Liver (tissue), 9 donors: ENCODE measurements around the gene ZNF133. TPM values are rescaled to one million over a fixed set of nuclear protein-coding genes. Genes with fewer than 3 reads are reported as not detected.

Source experiments
- DNase-seq: peaks from one replicate; pipeline ENCODE4 v3.0.0-alpha.2; 2017; ENCODE audit warnings: low spot score
- H3K27ac ChIP-seq, 2 donors: one replicate each; pipeline ENCODE4 v1.7.0; 2013; ENCODE audit warnings: inconsistent platforms in 2 of 2, low read length in 2 of 2, control low read depth in 1 of 2, low read depth in 1 of 2, mild to moderate bottlenecking in 1 of 2
- H3K27me3 ChIP-seq, 4 donors: one replicate each; pipeline versions ENCODE4 v1.6.1 to v1.7.0; 2013; ENCODE audit warnings: low read length in 3 of 4, inconsistent platforms in 1 of 4, mild to moderate bottlenecking in 1 of 4, moderate library complexity in 1 of 4; ENCODE audit not compliant: control insufficient read depth in 4 of 4, insufficient read depth in 4 of 4
- H3K36me3 ChIP-seq, 4 donors: one replicate each; pipeline versions ENCODE4 v1.6.1 to v1.7.0; 2013; ENCODE audit warnings: low read length in 3 of 4, mild to moderate bottlenecking in 3 of 4, low read depth in 1 of 4, moderate library complexity in 1 of 4; ENCODE audit not compliant: control insufficient read depth in 4 of 4, insufficient read depth in 3 of 4
- H3K4me1 ChIP-seq, 4 donors: one replicate each; pipeline versions ENCODE4 v1.6.1 to v1.7.0; 2013; ENCODE audit warnings: low read length in 3 of 4, mild to moderate bottlenecking in 3 of 4, moderate library complexity in 1 of 4; ENCODE audit not compliant: control insufficient read depth in 4 of 4, insufficient read depth in 4 of 4
- H3K4me3 ChIP-seq, 3 donors: one replicate each; pipeline versions ENCODE4 v1.6.1 to v1.7.0; 2013; ENCODE audit warnings: low read length in 3 of 3, control low read depth in 1 of 3, low read depth in 1 of 3, mild to moderate bottlenecking in 1 of 3
- H3K9ac ChIP-seq, 2 donors: one replicate each; pipeline ENCODE4 v1.7.0; 2013; ENCODE audit warnings: low read length in 2 of 2, mild to moderate bottlenecking in 2 of 2, moderate library complexity in 2 of 2, control low read depth in 1 of 2, low read depth in 1 of 2
- H3K9me3 ChIP-seq, 4 donors: one replicate each; pipeline versions ENCODE4 v1.6.1 to v1.7.0; 2013; ENCODE audit warnings: low read length in 3 of 4; ENCODE audit not compliant: control insufficient read depth in 4 of 4
- EGR1 ChIP-seq, 2 donors: IDR thresholded peaks; 2 replicates each; pipeline ENCODE4 v1.6.1; 2016 to 2018; ENCODE audit warnings: antibody characterized with exemption in 2 of 2, low read depth in 2 of 2
- FOXA1 ChIP-seq: IDR thresholded peaks from 2 replicates; pipeline ENCODE4 v1.6.1; 2016; ENCODE audit warnings: antibody characterized with exemption
- FOXA2 ChIP-seq: IDR thresholded peaks from 2 replicates; pipeline ENCODE4 v1.6.1; 2016; ENCODE audit warnings: antibody characterized with exemption
- GABPA ChIP-seq, 2 donors: IDR thresholded peaks in 1 of 2; conservative IDR thresholded peaks in 1 of 2; 2 replicates each; pipeline ENCODE4 v1.6.1; 2016; ENCODE audit warnings: antibody characterized with exemption in 2 of 2, mild to moderate bottlenecking in 1 of 2, moderate library complexity in 1 of 2
- HNF4A ChIP-seq, 2 donors: conservative IDR thresholded peaks; 2 replicates each; pipeline ENCODE4 v1.6.1; 2016; ENCODE audit warnings: antibody characterized with exemption in 2 of 2, mild to moderate bottlenecking in 2 of 2
- HNF4G ChIP-seq: IDR thresholded peaks from 2 replicates; pipeline ENCODE4 v1.6.1; 2016; ENCODE audit warnings: antibody characterized with exemption
- JUND ChIP-seq, 2 donors: IDR thresholded peaks; 2 replicates each; pipeline ENCODE4 v1.6.1; 2016; ENCODE audit warnings: antibody characterized with exemption in 2 of 2
- NR2F2 ChIP-seq: IDR thresholded peaks from 2 replicates; pipeline ENCODE4 v1.6.1; 2016; ENCODE audit warnings: antibody characterized with exemption
- RAD21 ChIP-seq, 2 donors: IDR thresholded peaks; 2 replicates each; pipeline ENCODE4 v1.6.1; 2016; ENCODE audit warnings: antibody characterized with exemption in 2 of 2, mild to moderate bottlenecking in 2 of 2
- RXRA ChIP-seq, 2 donors: IDR thresholded peaks; 2 replicates each; pipeline ENCODE4 v1.6.1; 2017 to 2018; ENCODE audit warnings: antibody characterized with exemption in 2 of 2, mild to moderate bottlenecking in 1 of 2
- SP1 ChIP-seq: IDR thresholded peaks from 2 replicates; pipeline ENCODE4 v1.6.1; 2018; ENCODE audit warnings: antibody characterized with exemption, mild to moderate bottlenecking
- TAF1 ChIP-seq: conservative IDR thresholded peaks from 2 replicates; pipeline ENCODE4 v1.6.1; 2016; ENCODE audit warnings: antibody characterized with exemption, mild to moderate bottlenecking
- YY1 ChIP-seq: IDR thresholded peaks from 2 replicates; pipeline ENCODE4 v1.6.1; 2016; ENCODE audit warnings: antibody characterized with exemption, mild to moderate bottlenecking
- WGBS: extraction: QIAGEN DNeasy Blood & Tissue Kit; methylation state at CpG from one replicate; pipeline ENCODE4 v1.1.7; 2013; 5-methylcytosine and 5-hydroxymethylcytosine counted together
- polyA plus RNA-seq, 2 donors: library from polyadenylated mRNA; stranded (reverse) in 1 of 2; unstranded in 1 of 2; fragments of 200-250 nt in 1 of 2; fragments of >200 nt in 1 of 2; fragmentation: Nextera tagmentation in 1 of 2; extraction: Ambion mirVana in 1 of 2; gene quantifications; one replicate each; pipeline versions ENCODE4 v1.2.1 to v1.2.3, GENCODE V29; 2013 to 2015
- total RNA-seq, 2 donors: library from RNA; depleted of rRNA; stranded (reverse); fragments of >200 nt; gene quantifications; one replicate each; pipeline ENCODE4 v1.2.3, GENCODE V29; 2014
- TF ChIP-seq, protein P1 (sequence below): IDR thresholded peaks from 2 replicates; pipeline ENCODE4 v1.6.1; 2016; ENCODE audit warnings: antibody characterized with exemption, mild to moderate bottlenecking
- TF ChIP-seq, protein P2 (sequence below): IDR thresholded peaks from 2 replicates; pipeline ENCODE4 v1.6.1; 2016; ENCODE audit warnings: antibody characterized with exemption
- TF ChIP-seq, protein P3 (sequence below): IDR thresholded peaks from 2 replicates; pipeline ENCODE4 v1.6.1; 2016; ENCODE audit warnings: antibody characterized with exemption
- TF ChIP-seq, protein P4 (sequence below): fragments of 150-350 bp; IDR thresholded peaks from 2 replicates; pipeline ENCODE4 v1.5.1; 2017; ENCODE audit warnings: improper control_type of control experiment, low read depth, low read length; ENCODE audit not compliant: missing input control
- donor health status: healthy.
- donor health status: healthy.
- donor health status: healthy.
- donor health status: healthy.
- donor health status: healthy.

The ZNF133 gene
- total and polyA plus RNA-seq, 4 donors: 3.4 to 9.5 (median 6.0) TPM

DNA sequence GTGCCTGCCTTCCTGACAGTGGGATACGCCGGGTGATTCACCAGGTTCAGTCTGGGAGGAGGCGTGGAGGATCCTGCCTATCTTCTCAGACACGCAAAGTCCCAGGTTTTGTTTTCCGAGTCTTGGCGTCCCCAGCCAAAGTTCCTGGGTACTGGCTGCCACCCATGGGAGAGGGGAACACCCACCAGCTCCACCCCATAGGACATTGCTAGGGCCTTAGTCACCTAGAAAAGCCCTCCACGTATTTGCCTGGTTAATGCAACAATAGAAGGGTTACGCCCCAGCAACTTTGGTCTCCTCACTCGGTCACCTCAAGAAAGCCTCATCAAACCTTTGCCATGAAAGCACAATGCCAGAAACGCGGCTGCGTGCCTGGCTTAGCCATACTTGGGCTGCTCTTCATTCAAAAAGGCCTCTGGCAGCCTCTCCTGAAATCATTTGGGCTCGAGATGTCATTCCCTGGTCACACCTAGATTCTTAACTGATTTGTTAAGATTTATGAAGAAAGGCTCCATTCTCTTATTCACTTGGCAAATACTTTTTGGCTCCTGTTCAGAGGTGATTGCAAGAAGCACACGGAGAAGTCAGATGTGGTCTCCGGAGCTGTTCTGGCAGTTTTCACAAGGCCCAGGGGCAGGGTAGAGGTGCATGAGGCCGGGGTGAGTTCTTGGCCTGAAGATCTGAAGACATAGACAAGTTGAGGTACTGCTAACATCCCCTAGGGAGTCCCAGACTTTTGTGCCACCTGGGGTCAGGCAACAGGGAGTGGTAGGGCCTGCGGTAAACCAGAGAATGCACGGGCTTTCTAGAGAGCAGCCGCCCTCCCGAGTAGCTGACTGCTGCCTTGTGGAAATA is 35.5 kb upstream of the ZNF133 start:
- Histone ChIP-seq H3K4me1 (no peaks in the 10 kb centered on the region), H3K4me3 (no peak overlapping the region), H3K9me3 (no peaks in the 10 kb centered on the region), H3K36me3 (no peaks in the 10 kb centered on the region), H3K9ac (no peak overlapping the region), H3K27ac (no peak overlapping the region), H3K27me3 (no peaks in the 10 kb centered on the region)
- TF ChIP-seq RAD21 (IDR thresholded peaks at IDR 0.05): no peak
- no peak for TF ChIP-seq SP1
- TF ChIP-seq, protein P1, sequence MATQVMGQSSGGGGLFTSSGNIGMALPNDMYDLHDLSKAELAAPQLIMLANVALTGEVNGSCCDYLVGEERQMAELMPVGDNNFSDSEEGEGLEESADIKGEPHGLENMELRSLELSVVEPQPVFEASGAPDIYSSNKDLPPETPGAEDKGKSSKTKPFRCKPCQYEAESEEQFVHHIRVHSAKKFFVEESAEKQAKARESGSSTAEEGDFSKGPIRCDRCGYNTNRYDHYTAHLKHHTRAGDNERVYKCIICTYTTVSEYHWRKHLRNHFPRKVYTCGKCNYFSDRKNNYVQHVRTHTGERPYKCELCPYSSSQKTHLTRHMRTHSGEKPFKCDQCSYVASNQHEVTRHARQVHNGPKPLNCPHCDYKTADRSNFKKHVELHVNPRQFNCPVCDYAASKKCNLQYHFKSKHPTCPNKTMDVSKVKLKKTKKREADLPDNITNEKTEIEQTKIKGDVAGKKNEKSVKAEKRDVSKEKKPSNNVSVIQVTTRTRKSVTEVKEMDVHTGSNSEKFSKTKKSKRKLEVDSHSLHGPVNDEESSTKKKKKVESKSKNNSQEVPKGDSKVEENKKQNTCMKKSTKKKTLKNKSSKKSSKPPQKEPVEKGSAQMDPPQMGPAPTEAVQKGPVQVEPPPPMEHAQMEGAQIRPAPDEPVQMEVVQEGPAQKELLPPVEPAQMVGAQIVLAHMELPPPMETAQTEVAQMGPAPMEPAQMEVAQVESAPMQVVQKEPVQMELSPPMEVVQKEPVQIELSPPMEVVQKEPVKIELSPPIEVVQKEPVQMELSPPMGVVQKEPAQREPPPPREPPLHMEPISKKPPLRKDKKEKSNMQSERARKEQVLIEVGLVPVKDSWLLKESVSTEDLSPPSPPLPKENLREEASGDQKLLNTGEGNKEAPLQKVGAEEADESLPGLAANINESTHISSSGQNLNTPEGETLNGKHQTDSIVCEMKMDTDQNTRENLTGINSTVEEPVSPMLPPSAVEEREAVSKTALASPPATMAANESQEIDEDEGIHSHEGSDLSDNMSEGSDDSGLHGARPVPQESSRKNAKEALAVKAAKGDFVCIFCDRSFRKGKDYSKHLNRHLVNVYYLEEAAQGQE: no peak
- TF ChIP-seq FOXA1: no peak
- TF ChIP-seq NR2F2: no peak
- TF ChIP-seq, protein P2, sequence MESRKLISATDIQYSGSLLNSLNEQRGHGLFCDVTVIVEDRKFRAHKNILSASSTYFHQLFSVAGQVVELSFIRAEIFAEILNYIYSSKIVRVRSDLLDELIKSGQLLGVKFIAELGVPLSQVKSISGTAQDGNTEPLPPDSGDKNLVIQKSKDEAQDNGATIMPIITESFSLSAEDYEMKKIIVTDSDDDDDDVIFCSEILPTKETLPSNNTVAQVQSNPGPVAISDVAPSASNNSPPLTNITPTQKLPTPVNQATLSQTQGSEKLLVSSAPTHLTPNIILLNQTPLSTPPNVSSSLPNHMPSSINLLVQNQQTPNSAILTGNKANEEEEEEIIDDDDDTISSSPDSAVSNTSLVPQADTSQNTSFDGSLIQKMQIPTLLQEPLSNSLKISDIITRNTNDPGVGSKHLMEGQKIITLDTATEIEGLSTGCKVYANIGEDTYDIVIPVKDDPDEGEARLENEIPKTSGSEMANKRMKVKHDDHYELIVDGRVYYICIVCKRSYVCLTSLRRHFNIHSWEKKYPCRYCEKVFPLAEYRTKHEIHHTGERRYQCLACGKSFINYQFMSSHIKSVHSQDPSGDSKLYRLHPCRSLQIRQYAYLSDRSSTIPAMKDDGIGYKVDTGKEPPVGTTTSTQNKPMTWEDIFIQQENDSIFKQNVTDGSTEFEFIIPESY: no peak
- TF ChIP-seq, protein P3, sequence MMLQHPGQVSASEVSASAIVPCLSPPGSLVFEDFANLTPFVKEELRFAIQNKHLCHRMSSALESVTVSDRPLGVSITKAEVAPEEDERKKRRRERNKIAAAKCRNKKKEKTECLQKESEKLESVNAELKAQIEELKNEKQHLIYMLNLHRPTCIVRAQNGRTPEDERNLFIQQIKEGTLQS: no peak
- TF ChIP-seq HNF4A (conservative IDR thresholded peaks at IDR 0.05): no peak
- TF ChIP-seq RXRA (IDR thresholded peaks at IDR 0.05): no peak
- no peak for TF ChIP-seq HNF4G
- DNase-seq: no peak
- 85% methylated on average over 20 of the region's 20 CpGs for WGBS

DNA sequence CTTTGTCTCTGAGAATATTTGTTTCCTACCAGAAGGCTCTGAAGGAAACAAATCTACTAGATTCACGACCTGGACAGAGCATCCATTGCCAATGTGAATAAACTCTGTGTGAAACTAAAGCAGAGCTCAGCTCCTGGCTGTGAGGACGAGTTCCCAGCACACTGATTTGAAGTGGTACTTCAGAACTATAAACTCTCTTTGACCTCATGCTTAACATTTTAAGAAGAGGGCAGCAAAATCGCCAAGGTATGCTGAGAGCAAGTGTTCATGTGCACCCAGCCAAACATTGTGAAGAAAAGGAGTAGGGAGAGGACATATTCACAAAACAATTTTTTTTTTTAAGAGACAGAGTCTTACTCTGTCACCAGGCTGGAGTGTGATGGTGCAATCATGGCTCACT is 33.7 kb upstream of the ZNF133 start:
- Histone ChIP-seq H3K9me3 (no peaks in the 10 kb centered on the region), H3K27ac (no peak overlapping the region), H3K36me3 (no peaks in the 10 kb centered on the region), H3K9ac (no peak overlapping the region), H3K27me3 (no peaks in the 10 kb centered on the region), H3K4me1 (no peaks in the 10 kb centered on the region), H3K4me3 (no peak overlapping the region)
- no peak for DNase-seq
- 54% methylated on average over 3 of the region's 3 CpGs for WGBS
- TF ChIP-seq RAD21 (IDR thresholded peaks at IDR 0.05): no peak
- no peak for TF ChIP-seq HNF4G
- TF ChIP-seq, protein P3: no peak
- TF ChIP-seq, protein P4, sequence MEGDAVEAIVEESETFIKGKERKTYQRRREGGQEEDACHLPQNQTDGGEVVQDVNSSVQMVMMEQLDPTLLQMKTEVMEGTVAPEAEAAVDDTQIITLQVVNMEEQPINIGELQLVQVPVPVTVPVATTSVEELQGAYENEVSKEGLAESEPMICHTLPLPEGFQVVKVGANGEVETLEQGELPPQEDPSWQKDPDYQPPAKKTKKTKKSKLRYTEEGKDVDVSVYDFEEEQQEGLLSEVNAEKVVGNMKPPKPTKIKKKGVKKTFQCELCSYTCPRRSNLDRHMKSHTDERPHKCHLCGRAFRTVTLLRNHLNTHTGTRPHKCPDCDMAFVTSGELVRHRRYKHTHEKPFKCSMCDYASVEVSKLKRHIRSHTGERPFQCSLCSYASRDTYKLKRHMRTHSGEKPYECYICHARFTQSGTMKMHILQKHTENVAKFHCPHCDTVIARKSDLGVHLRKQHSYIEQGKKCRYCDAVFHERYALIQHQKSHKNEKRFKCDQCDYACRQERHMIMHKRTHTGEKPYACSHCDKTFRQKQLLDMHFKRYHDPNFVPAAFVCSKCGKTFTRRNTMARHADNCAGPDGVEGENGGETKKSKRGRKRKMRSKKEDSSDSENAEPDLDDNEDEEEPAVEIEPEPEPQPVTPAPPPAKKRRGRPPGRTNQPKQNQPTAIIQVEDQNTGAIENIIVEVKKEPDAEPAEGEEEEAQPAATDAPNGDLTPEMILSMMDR: no peak
- TF ChIP-seq JUND (IDR thresholded peaks at IDR 0.05): no peak
- TF ChIP-seq YY1: no peak
- TF ChIP-seq NR2F2: no peak
- no peak for TF ChIP-seq FOXA2
- TF ChIP-seq, protein P1: no peak
- TF ChIP-seq RXRA (IDR thresholded peaks at IDR 0.05): no peak
- TF ChIP-seq TAF1: no peak
- TF ChIP-seq, protein P2: no peak
- no peak for TF ChIP-seq GABPA (IDR thresholded peaks at IDR 0.05 in 1 of 2, conservative IDR thresholded peaks at IDR 0.05 in 1 of 2)
- TF ChIP-seq HNF4A (conservative IDR thresholded peaks at IDR 0.05): no peak
- TF ChIP-seq SP1: no peak
- TF ChIP-seq EGR1 (IDR thresholded peaks at IDR 0.05; ENCODE audit: low read depth in 2 of 2): no peak
